OCI-LY1 (cell line): ENCODE data around the gene GPR158.

Experiments used
- CTCF ChIP-seq: fragments of 200-600 bp; sonication (generic), shearing (Covaris generic); IDR thresholded peaks from 2 replicates; pipeline ENCODE4 v1.5.1; 2017; ENCODE audit warnings: mild to moderate bottlenecking, antibody characterized with exemption, low read length, moderate library complexity, mixed read lengths
- EZH2 ChIP-seq: fragments of 200-600 bp; sonication (generic), shearing (Covaris generic); IDR thresholded peaks from 2 replicates; pipeline ENCODE4 v1.8.0; 2017; ENCODE audit warnings: borderline replicate concordance, mixed run types, mild to moderate bottlenecking, antibody characterized with exemption, low read length, moderate library complexity, mixed read lengths

- TF ChIP-seq CTCF (no peak), EZH2 (no peak)
Observed at GRCh38 chr10:25557136-25557535, 382.3 kb downstream of the GPR158 start.
